SU-DHL-6 (cell line): ENCODE results near the gene SBF1.

Source experiments
- H2AFZ ChIP-seq: fragments of 200-600 bp; sonication (generic); 2 replicates; pipeline ENCODE4 v1.6.1; 2014; ENCODE audit warnings: low read depth, mild to moderate bottlenecking, moderate library complexity, mixed read lengths, antibody characterized with exemption, low read length; ENCODE audit not compliant: severe bottlenecking
- H3F3A ChIP-seq: fragments of 200-600 bp; shearing (Covaris generic); 2 replicates; pipeline ENCODE4 v1.6.0; 2016; ENCODE audit warnings: antibody characterized with exemption, mild to moderate bottlenecking; ENCODE audit not compliant: insufficient read depth
- H3K27ac ChIP-seq: fragments of 200-600 bp; sonication (generic); 2 replicates; pipeline ENCODE4 v1.5.1; 2016; ENCODE audit warnings: low read depth, mild to moderate bottlenecking, low read length, moderate library complexity, mixed read lengths
- H3K27me3 ChIP-seq: fragments of 200-600 bp; sonication (generic), shearing (Covaris generic); 2 replicates; pipeline ENCODE4 v1.6.0; 2014; ENCODE audit warnings: mild to moderate bottlenecking, low read length
- H3K36me3 ChIP-seq: fragments of 200-600 bp; sonication (generic); 2 replicates; pipeline ENCODE4 v1.6.1; 2014; ENCODE audit warnings: mild to moderate bottlenecking, low read length, mixed read lengths
- H3K4me2 ChIP-seq: fragments of 300-600, 200-600 bp; shearing (Covaris generic), sonication (generic); 2 replicates; pipeline ENCODE4 v1.6.0; 2014; ENCODE audit warnings: low read length, low read depth, mild to moderate bottlenecking; ENCODE audit not compliant: poor library complexity, severe bottlenecking
- H3K4me3 ChIP-seq: fragments of 200-600 bp; sonication (generic); 2 replicates; pipeline ENCODE4 v1.5.1; 2014; ENCODE audit warnings: antibody characterized with exemption, low read length, mild to moderate bottlenecking, mixed read lengths; ENCODE audit not compliant: insufficient read depth, poor library complexity, severe bottlenecking
- H3K79me2 ChIP-seq: fragments of 200-600 bp; sonication (generic); 2 replicates; pipeline ENCODE4 v1.6.1; 2014; ENCODE audit warnings: mild to moderate bottlenecking, low read length, moderate library complexity; ENCODE audit not compliant: insufficient read depth
- H3K9ac ChIP-seq: fragments of 200-600 bp; sonication (generic); 2 replicates; pipeline ENCODE4 v1.7.0; 2014; ENCODE audit warnings: mild to moderate bottlenecking, low read length
- H3K9me2 ChIP-seq: fragments of 200-600 bp; sonication (generic); replicated peaks from 2 replicates; pipeline ENCODE4 v1.6.1; 2014; ENCODE audit warnings: low read length; ENCODE audit not compliant: insufficient read depth
- H3K9me3 ChIP-seq: fragments of 200-600 bp; sonication (generic); 2 replicates; pipeline ENCODE4 v1.6.1; 2014; ENCODE audit warnings: low read length, mixed read lengths; ENCODE audit not compliant: insufficient read depth
- H4K20me1 ChIP-seq: fragments of 200-600 bp; sonication (generic); 2 replicates; pipeline ENCODE4 v1.6.1; 2014; ENCODE audit warnings: low read depth, mild to moderate bottlenecking, antibody characterized with exemption, low read length, moderate library complexity, mixed read lengths
- EZH2phosphoT487 ChIP-seq: fragments of 200-600 bp; sonication (generic), shearing (Covaris generic); conservative IDR thresholded peaks from 2 replicates; pipeline ENCODE4 v1.6.1; 2018; ENCODE audit warnings: mild to moderate bottlenecking, antibody characterized with exemption, low read length, moderate library complexity, mixed read lengths
- TF ChIP-seq, protein P1 (sequence below): fragments of 200-600 bp; sonication (generic); IDR thresholded peaks from one replicate; pipeline ENCODE4 v1.5.1; 2017; ENCODE audit warnings: antibody characterized with exemption, mild to moderate bottlenecking, low read length, moderate library complexity; ENCODE audit not compliant: insufficient read depth, poor library complexity, severe bottlenecking

SBF1 gene

DNA sequence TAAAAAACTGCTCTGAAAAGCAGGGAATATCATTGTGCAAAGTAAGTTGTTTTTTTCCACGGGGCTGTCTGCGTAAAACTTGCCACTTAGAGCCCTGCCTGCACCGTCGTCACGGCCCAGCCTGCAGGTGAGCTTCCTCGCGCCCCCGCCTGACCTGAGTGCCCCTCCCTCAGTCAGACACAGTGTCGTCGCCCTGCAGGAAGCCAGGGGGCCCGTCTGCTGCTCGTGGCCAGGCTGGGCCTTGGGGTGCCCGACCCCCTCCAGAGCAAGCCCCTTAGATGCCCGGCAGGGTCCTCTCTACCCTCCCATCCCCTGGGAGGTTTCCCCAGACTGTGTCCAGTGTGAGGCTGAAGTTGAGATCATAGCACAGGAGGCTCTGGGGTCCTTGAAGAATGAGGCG, 31.6 kb downstream of the SBF1 start:
- Histone ChIP-seq H3F3A (peaks cover 34% of the 10 kb centered on the region; the same call in 1 of the 2 replicates), H3K4me3 (no peak overlapping the region), H3K9ac (no peak overlapping the region), H3K27ac (0 out of 2 replicates have a peak overlapping the region, but pooled peaks have one; percentile 12), H3K4me2 (no peak overlapping the region), H3K9me2 (no peaks in the 10 kb centered on the region), H2AFZ (no peak overlapping the region), H3K36me3 (no peaks in the 10 kb centered on the region), H3K9me3 (no peaks in the 10 kb centered on the region), H3K79me2 (no peaks in the 10 kb centered on the region), H3K27me3 (no peaks in the 10 kb centered on the region), H4K20me1 (no peaks in the 10 kb centered on the region)
- no peak for TF ChIP-seq EZH2phosphoT487
- TF ChIP-seq, protein P1, sequence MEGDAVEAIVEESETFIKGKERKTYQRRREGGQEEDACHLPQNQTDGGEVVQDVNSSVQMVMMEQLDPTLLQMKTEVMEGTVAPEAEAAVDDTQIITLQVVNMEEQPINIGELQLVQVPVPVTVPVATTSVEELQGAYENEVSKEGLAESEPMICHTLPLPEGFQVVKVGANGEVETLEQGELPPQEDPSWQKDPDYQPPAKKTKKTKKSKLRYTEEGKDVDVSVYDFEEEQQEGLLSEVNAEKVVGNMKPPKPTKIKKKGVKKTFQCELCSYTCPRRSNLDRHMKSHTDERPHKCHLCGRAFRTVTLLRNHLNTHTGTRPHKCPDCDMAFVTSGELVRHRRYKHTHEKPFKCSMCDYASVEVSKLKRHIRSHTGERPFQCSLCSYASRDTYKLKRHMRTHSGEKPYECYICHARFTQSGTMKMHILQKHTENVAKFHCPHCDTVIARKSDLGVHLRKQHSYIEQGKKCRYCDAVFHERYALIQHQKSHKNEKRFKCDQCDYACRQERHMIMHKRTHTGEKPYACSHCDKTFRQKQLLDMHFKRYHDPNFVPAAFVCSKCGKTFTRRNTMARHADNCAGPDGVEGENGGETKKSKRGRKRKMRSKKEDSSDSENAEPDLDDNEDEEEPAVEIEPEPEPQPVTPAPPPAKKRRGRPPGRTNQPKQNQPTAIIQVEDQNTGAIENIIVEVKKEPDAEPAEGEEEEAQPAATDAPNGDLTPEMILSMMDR: no peak

DNA sequence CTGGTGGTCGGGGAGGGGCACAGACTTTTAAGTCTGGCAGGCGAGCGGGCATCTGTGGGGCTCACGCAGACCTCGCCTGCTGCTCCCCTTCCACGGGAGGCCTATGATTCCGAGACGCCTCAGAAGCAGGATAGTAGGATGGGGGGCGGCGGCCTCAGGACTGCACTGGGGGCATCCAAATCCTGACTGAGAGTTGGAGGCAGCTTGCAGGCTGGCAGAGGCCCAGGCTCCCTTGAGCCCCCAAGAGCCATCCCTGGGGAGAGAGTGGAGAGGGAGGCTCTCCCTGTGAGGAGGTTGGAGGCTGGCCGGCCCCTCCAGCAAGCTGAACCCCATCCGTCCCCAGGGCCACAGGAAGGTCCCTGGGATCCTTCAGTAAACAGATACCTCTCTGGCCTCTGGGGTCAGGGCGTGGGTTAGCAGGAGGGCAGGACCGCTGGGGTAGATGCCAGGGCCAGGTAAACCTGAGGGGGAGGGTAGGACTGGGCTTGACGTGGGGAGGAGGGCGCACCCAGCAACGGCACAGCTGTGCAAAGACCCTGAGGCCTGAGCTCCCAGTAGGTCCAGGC, 33.3 kb downstream of the SBF1 start:
- H3K4me3 ChIP-seq: no peak overlapping the region
- H4K20me1 ChIP-seq: no peaks in the 10 kb centered on the region
- no peak overlapping the region for H3K4me2 ChIP-seq
- H3K9me3 ChIP-seq: no peaks in the 10 kb centered on the region
- no peaks in the 10 kb centered on the region for H3K9me2 ChIP-seq
- H3K36me3 ChIP-seq: no peaks in the 10 kb centered on the region
- H3K27ac ChIP-seq: no peak overlapping the region
- no peak overlapping the region for H2AFZ ChIP-seq
- peaks cover 32% of the 10 kb centered on the region; the same call in 1 of the 2 replicates for H3F3A ChIP-seq
- TF ChIP-seq, protein P1: no peak
- TF ChIP-seq EZH2phosphoT487: no peak
- H3K9ac ChIP-seq: no peak overlapping the region
- H3K79me2 ChIP-seq: no peaks in the 10 kb centered on the region
- no peaks in the 10 kb centered on the region for H3K27me3 ChIP-seq

DNA sequence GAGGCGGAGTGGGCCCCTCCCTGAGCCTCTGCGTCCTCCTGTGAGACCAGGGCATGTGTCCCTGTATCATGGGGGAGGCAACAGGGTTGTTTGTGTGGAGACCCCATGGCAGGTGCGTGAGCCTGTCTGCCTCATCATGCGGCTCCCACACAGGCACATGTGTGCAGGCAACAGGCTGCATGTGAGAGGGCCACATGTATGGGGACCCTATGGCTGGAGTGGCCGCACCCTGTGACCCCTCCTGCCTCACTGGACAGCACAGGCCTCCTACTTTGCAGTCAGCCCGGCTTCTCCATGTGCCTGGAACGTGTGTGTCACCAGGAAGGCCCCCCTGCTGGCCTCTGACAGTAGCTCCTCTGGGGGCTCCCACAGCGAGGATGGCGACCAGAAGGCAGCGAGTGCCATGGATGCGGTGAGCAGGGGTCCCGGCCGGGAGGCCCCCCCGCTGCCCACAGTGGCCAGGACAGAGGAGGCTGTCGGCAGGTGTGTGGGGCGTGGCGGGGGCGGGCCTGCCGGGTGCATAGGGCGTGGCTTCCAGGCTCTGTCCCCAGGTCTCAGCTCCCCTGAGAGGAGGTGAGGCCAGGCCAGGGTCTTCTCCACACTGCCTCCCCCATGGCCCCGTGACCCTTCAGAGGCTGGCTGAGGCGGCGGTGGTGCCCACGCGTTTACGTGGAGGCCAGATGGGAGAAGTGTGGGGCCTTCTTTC, 34.1 kb downstream of the SBF1 start:
- H3K27ac ChIP-seq: no peak overlapping the region
- no peaks in the 10 kb centered on the region for H3K36me3 ChIP-seq
- no peaks in the 10 kb centered on the region for H4K20me1 ChIP-seq
- no peak overlapping the region for H3K9ac ChIP-seq
- no peak overlapping the region for H3K4me2 ChIP-seq
- H3K9me3 ChIP-seq: no peaks in the 10 kb centered on the region
- H3F3A ChIP-seq: peaks cover 27% of the 10 kb centered on the region; the same call in 1 of the 2 replicates
- H3K9me2 ChIP-seq: no peaks in the 10 kb centered on the region
- no peak overlapping the region for H2AFZ ChIP-seq
- H3K79me2 ChIP-seq: no peaks in the 10 kb centered on the region
- no peak overlapping the region for H3K4me3 ChIP-seq
- no peaks in the 10 kb centered on the region for H3K27me3 ChIP-seq
- TF ChIP-seq EZH2phosphoT487: no peak
- TF ChIP-seq, protein P1: no peak
